NCI-H524 (cell line): ENCODE measurements around the gene GPX8.
A peak's percentile ranks its signal among the peaks of the same experiment; 100 is the strongest.

ENCODE experiments used
- DNase-seq, 2 experiments: peaks; one replicate each; lab custom pipeline; 2025; lab: John Stamatoyannopoulos, UW

Gene GPX8

DNA sequence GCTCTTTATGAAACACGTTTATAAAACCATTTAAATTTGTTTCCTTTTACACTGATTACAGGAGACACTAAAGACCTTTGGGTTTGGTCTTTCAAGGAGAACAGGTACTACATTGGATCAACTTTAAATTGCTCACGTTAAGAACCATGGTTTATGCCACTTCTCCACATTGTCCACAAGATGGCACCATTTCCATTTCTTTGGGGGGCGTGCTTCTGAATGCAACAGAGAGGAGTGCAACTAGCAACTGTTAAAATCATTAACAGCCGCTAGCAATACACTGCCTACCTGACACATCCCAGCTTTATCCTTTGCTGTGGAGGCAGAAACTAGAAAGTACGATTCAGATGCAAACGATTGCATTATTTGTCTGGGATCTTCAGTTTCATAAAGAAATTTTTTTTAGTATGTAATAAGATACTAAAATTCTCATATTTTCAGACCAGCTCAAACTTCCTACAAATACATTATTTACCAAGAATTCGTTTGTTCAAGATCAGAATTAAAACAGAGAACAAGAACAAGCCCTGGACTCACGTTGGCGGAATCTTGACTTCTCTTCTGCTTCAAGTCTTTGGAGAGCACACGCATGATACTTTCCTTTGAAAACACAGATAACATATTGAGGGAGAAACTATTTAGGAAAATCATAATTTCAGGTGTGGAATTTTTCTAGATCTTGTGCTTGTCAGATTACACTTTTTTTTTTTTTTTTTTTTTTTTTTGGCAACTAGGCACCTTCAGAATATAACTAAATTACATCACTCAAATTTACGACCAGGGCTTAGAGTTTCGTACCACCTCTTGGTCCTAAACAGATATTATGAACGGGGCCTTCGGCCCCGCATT is 12.3 kb downstream of the GPX8 start:
- peak; percentile 72 to 86 for DNase-seq

DNA sequence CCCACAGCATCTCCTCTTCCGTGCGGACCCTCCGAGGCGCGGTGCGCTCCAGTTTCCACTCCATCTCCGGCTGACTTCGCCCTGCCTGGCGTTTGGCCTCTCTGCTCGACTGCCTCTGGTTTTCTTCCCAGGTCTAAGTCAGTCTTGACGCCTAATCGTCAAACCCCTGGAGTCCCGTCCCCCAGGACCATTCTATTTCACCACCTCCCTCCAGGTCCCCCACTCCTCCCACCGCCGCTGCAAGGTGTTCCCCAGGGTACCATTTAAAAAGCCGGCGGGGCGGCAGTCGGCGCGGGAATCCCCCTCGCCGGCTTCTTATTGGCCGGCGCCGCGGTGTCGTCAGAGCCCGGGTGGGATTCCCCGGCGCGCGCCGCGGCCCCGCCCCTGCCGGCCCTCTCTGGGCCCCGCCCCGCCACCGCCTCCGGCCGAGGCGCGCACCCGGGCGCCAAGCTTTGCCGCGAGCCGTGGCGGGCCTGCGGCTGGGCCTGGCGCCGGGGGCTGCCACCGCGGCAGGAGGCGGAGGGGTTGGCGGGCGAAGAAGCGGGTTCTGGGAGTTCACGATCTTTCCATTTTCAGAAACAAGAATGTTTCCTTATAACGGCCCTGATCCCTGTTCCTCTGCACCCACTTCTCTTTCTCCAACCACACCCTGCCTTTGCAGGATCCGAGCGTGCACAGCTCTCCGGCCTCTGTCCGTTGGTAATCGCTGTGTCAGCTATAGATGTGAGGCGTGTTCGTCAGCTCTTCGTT is 13.1 kb downstream of the GPX8 start, which contains the start of gene CDC20B:
Gene CDC20B (minus strand): TSS at position 241 of the 750 bp plus-strand sequence. CDS start 177 bp downstream, at position 64.
- peak; percentile 56 to 83 for DNase-seq

- peak; percentile 84 to 93 for DNase-seq
Measured at GRCh38 chr5:55173687-55174230, 13.8 kb downstream of the GPX8 start.

DNA sequence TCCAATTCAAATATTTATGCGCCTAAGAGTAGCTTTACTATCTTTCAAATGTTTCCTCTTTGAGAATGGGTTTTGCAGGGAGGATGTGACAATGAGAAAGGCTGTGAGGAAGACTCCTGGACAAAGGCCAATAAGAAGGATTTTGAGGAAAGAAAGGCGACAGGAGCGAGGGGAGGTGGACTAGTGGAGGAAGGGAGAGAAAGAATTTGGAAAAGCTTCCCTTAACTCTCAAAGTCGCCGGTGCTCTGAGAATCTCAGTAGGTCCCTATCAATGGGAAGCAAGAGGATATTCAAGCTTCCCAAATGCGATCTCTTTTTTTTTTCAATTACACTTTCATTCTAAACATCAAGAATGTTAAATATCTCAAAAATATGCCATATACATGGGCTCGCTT is 15.8 kb downstream of the GPX8 start:
- DNase-seq, result peak; percentile 6 to 43

GRCh38 chr5:55176176-55176818 is 16.3 kb downstream of the GPX8 start:
- peak; percentile 80 to 81 for DNase-seq

GRCh38 chr5:55177078-55177477 is 17.1 kb downstream of the GPX8 start:
- no peak for DNase-seq

DNA sequence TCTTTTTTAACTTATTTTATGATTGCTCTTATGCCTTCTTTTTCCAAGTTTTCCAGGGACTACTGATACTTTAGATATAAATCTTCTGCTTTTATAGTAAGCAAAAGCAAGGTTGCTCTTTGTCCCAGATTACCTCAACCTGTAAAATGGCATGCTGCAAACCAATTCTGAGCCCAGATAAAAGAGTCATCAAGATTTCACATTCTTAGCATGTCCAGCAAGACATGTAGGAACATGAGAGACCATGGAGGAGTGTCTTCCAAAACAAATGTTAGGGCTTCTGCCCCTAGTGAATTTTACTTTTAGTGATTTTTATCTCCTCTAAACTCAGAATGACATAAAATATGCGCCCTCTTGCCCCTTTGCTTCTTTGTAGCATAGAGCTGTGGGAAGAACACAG is 20.0 kb downstream of the GPX8 start:
- no peak for DNase-seq

DNA sequence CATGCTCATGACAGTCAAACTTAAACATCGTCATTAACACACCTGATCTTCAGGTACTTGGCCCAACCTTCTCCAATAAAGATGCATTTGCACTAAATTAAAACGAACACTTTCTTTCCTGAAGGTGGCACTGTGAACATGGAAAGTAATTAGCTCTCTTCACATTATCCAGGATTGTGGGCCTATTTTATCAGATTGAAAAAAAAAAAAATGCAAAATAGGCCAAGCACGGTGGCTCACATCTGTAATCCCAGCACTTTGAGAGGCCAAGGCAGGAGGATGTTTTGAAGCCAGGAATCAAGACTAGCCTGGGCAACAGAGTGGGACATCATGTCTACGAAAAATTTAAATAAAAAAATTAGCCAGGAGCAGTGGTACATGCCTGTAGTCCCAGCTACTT is 27.4 kb downstream of the GPX8 start:
- DNase-seq, result peak in 1 of 2 experiments; percentile 58

- no peak for DNase-seq
Measured at GRCh38 chr5:55188656-55189540, 28.9 kb downstream of the GPX8 start.

DNA sequence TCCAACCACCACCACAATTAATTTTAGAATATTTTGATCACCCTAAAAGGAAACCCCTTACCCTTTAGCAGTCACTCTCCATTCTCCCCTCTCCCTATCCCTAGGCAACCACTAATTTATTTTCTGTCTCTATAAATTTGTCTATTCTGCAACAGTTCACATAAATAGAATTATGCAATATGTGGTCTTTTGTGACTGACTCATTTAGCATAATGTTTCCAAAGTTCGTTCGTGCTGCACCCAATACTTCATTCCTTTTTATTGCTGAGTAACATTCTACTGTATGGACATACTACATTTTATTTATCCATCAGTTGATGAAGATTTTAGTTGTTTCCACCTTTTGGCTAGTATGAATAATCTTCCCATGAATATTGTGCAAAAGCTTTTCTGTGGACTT is 31.2 kb downstream of the GPX8 start:
- DNase-seq, result no peak

- DNase-seq, result no peak
Measured at GRCh38 chr5:55205001-55205400, 45.0 kb downstream of the GPX8 start.

- no peak for DNase-seq
Measured at GRCh38 chr5:55211184-55211874, 51.4 kb downstream of the GPX8 start.
